HUES64 (cell line): ENCODE data around the gene APCDD1.
A peak's percentile ranks its signal among the peaks of the same experiment; 100 is the strongest.

ENCODE experiments used
- H3K27ac ChIP-seq: 2 replicates; pipeline ENCODE4 v1.7.0; 2013; ENCODE audit warnings: low read depth, low read length, inconsistent platforms
- H3K27me3 ChIP-seq: 2 replicates; pipeline ENCODE4 v1.6.1; 2013; ENCODE audit warnings: mild to moderate bottlenecking, low read length; ENCODE audit not compliant: insufficient read depth
- H3K36me3 ChIP-seq: 2 replicates; pipeline ENCODE4 v1.6.1; 2013; ENCODE audit warnings: mild to moderate bottlenecking, low read length; ENCODE audit not compliant: insufficient read depth
- H3K4me1 ChIP-seq: 2 replicates; pipeline ENCODE4 v1.6.1; 2013; ENCODE audit warnings: mild to moderate bottlenecking, low read length, moderate library complexity; ENCODE audit not compliant: insufficient read depth
- H3K4me3 ChIP-seq: 2 replicates; pipeline ENCODE4 v1.5.1; 2013; ENCODE audit warnings: mild to moderate bottlenecking, low read length, moderate library complexity
- H3K9ac ChIP-seq: 2 replicates; pipeline ENCODE4 v1.6.1; 2013; ENCODE audit warnings: mild to moderate bottlenecking, low read depth, low read length
- H3K9me3 ChIP-seq: 2 replicates; pipeline ENCODE4 v1.6.1; 2013; ENCODE audit warnings: low read depth, low read length; ENCODE audit not compliant: insufficient read depth
- WGBS: fragments of 150-250, 120-280 bp; methylation state at CpG from one replicate; pipeline ENCODE4 v1.1.7; 2013; ENCODE audit warnings: missing lambda C conversion rate; 5-methylcytosine and 5-hydroxymethylcytosine counted together

The APCDD1 gene

DNA sequence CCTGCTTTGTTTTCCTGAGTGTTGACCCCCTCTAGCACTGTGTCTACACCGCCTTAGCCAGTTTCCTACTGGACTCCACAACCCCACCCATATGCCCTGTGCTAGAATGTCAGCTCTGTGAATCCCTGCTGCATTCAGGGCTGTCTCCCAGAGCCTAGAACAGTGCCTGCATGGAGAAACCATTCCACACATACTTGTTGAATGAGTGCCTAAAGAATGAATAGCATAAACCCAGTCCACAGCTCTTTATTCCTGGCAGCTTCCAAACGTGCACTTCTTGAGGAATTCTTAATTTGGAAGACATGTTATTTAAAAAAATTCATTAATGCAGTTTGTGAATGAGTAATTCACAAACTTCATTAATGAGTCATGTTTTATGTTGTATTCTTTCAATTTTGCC is 64.9 kb downstream of the APCDD1 start:
- Histone ChIP-seq H3K27ac (no peak overlapping the region), H3K4me3 (no peak overlapping the region), H3K9ac (no peak overlapping the region)

DNA sequence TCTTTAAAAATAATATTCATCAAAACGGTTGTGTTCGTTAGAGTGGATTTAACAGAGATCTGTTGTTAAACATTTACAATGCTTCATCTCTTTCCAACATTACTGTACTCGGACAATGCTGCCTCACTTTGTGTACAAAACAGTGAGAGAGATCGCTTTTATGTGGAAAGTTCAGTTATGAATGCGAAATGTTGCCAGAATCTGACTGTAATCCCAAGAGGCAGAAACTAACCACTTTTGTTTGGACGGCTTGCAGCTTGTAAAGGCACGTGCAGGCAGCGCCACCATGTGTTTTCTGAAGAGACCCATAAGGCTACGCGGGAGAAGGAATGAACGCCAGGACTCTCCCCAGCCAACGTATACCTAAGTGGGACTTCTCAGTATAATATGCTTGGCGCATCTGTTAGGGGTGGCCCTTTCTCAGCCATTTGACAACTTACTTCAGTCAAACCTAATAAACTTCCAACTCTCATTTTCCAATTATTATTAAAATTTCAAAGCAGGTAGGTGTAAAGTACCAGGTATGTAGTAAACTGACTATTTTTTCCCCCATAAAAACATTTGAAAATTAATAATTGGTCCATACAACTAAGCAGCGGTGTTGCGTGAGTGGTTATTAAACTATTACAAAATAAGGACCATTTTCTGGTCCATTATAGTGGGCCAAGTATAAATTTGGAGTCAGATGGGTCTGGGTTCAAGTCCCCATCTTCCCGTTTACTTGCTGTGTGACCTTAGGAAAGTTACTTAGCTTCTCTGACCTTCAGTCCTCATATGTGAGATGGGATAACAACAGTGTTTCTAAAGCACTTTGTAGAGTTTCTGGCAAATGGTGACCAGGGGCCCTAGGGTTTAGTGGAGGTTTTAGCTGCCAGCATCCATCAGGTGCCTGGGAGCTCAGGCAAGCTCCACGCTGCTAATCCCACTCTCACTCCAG is 65.8 kb downstream of the APCDD1 start:
- no peak overlapping the region for H3K9ac ChIP-seq
- 0 out of 2 replicates have a peak, but pooled peaks cover 2% of the 10 kb centered on the region for H3K27me3 ChIP-seq
- no peak overlapping the region for H3K4me3 ChIP-seq
- WGBS = 40% methylated on average over 17 of the region's 17 CpGs
- no peaks in the 10 kb centered on the region for H3K36me3 ChIP-seq
- no peak overlapping the region for H3K27ac ChIP-seq
- no peaks in the 10 kb centered on the region for H3K4me1 ChIP-seq
- no peaks in the 10 kb centered on the region for H3K9me3 ChIP-seq

More for the DNA sequence above, 64.9 kb downstream of the APCDD1 start:
- H3K4me1 ChIP-seq = no peaks in the 10 kb centered on the region
- H3K27me3 ChIP-seq = 0 out of 2 replicates have a peak, but pooled peaks cover 2% of the 10 kb centered on the region
- H3K36me3 ChIP-seq = no peaks in the 10 kb centered on the region
- WGBS = 92% methylated on average over 1 of the region's 2 CpGs
- H3K9me3 ChIP-seq = no peaks in the 10 kb centered on the region

DNA sequence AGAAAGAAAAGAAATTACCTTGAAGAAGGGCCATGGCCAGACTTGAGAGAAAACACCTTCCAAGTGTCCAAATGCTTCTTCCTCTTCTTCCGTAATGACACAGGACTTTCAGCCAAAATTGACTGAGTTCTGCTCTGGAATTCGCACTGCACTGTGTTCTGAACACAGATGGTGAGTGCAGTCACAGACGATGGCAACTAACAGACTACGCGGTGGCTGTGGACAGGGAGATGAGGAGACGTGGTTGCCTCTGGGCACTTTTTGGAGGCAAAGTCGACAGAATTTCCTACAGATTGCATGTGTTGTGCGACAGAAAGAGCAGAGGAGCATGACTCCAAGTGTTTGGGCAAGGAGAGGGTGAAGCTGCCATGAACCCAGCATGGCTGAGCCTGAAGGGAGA is 67.1 kb downstream of the APCDD1 start:
- Histone ChIP-seq H3K27me3 (0 out of 2 replicates have a peak, but pooled peaks cover 2% of the 10 kb centered on the region), H3K9ac (no peak overlapping the region), H3K36me3 (no peaks in the 10 kb centered on the region), H3K9me3 (no peaks in the 10 kb centered on the region), H3K27ac (no peak overlapping the region), H3K4me3 (no peak overlapping the region), H3K4me1 (peaks cover 3% of the 10 kb centered on the region; the same call in 1 of the 2 replicates)
- 93% methylated on average over 8 of the region's 8 CpGs for WGBS

DNA sequence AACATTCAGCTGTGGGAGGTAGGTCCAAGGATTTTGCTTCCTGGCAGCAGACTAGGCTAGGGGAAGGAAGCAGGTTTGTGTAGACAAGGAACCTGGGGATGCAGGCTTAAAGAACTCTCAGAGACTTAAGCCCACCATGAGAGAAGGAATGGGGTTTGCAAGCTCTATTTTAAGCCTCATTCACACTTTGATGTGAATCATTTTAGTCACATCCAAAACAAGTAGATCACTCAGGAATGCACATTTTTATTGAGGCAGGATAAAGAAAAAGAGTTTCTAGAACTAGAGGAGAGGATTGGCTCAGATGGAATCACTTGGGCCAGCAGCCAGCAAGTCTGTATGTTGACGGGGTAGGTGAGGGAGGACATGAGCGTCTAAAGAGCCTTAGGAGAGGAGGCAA is 68.1 kb downstream of the APCDD1 start:
- H3K27ac ChIP-seq = no peak overlapping the region
- H3K4me1 ChIP-seq = peaks cover 7% of the 10 kb centered on the region
- H3K4me3 ChIP-seq = no peak overlapping the region
- WGBS = 92% methylated on average over 2 of the region's 2 CpGs
- no peaks in the 10 kb centered on the region for H3K36me3 ChIP-seq
- H3K9me3 ChIP-seq = no peaks in the 10 kb centered on the region
- H3K27me3 ChIP-seq = 0 out of 2 replicates have a peak, but pooled peaks cover 2% of the 10 kb centered on the region
- H3K9ac ChIP-seq = no peak overlapping the region

DNA sequence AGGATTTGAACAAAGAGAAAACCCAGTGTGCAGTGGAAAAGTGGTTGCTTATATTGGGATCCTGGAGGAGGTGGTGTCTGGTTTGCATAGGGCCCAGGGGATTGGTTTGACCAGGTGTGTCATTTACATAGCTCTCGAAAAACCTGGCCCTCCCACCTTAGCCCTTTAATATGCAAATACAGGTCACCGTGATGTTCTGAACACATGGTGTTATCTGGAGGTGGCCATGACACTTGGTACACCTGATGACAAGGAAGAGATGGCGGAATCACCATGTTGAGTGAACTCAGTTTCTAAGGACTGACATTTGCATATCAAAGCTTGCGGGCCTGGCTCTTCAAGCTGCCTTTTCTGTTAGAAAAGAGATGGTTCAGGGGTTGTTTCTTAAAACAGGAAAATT is 69.1 kb downstream of the APCDD1 start:
- H3K9ac ChIP-seq = no peak overlapping the region
- H3K27ac ChIP-seq = no peak overlapping the region
- H3K4me1 ChIP-seq = peaks cover 7% of the 10 kb centered on the region
- no peaks in the 10 kb centered on the region for H3K9me3 ChIP-seq
- 0 out of 2 replicates have a peak, but pooled peaks cover 2% of the 10 kb centered on the region for H3K27me3 ChIP-seq
- H3K36me3 ChIP-seq = no peaks in the 10 kb centered on the region
- 46% methylated on average over 4 of the region's 4 CpGs for WGBS
- H3K4me3 ChIP-seq = no peak overlapping the region

DNA sequence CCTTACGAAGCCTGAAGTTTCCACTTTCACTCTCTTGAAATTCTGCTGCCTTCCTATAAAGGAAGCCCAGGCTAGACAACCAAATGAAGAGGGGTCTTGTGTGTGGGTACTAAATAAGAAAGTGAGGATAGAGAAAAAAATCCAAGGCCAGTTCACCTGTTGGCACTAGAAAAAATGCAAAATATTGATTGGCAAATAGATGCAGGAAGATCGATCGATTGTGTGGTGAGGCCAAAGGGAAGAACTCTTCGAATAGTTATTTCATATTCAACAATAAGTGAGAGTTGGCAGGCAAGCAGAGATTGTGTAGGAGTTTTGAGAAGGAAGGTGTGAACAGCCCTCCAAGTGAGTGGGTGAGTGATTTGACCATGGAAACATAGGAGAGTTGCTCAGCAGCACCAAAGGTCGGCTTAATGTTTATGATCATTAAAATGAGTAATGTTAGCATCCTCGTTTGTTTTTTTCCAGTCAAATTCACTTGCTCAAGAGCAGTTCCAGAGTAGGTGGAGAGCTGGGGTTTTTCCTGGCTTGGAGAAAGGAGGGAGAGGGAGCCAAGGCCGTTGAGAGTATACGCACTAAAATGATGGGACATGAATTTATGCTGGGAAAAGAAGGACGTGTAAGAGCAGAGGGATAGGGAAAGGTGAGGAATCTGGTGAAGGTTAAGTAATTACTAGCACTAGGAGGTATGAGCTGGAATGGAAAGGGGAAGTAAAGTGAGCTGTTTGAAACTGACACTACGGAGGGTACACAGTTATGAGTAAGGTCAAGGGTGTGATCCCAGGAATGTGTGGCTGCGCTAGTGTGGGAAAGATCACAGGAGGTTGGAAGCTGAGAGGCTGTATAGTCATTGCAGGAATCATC is 70.3 kb downstream of the APCDD1 start:
- H3K4me3 ChIP-seq = no peak overlapping the region
- H3K9ac ChIP-seq = no peak overlapping the region
- H3K27me3 ChIP-seq = 0 out of 2 replicates have a peak, but pooled peaks cover 2% of the 10 kb centered on the region
- no peaks in the 10 kb centered on the region for H3K36me3 ChIP-seq
- no peak overlapping the region for H3K27ac ChIP-seq
- 93% methylated on average over 11 of the region's 11 CpGs for WGBS
- H3K9me3 ChIP-seq = no peaks in the 10 kb centered on the region
- peaks cover 10% of the 10 kb centered on the region for H3K4me1 ChIP-seq

DNA sequence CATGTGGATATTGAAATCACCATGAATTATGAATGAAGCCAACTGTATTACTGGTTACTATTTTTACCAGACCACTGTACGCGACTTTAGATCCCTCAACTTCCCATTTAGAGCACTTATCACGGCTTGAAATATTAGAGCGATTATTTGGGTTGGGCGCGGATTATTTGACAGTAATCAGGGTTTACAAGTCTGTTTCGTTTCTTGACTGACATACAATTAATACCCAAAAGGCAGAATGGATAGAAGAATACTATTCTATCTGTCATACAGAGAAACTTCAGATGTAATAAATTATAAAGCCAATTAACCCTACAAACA is 70.9 kb downstream of the APCDD1 start:
- no peak overlapping the region for H3K27ac ChIP-seq

DNA sequence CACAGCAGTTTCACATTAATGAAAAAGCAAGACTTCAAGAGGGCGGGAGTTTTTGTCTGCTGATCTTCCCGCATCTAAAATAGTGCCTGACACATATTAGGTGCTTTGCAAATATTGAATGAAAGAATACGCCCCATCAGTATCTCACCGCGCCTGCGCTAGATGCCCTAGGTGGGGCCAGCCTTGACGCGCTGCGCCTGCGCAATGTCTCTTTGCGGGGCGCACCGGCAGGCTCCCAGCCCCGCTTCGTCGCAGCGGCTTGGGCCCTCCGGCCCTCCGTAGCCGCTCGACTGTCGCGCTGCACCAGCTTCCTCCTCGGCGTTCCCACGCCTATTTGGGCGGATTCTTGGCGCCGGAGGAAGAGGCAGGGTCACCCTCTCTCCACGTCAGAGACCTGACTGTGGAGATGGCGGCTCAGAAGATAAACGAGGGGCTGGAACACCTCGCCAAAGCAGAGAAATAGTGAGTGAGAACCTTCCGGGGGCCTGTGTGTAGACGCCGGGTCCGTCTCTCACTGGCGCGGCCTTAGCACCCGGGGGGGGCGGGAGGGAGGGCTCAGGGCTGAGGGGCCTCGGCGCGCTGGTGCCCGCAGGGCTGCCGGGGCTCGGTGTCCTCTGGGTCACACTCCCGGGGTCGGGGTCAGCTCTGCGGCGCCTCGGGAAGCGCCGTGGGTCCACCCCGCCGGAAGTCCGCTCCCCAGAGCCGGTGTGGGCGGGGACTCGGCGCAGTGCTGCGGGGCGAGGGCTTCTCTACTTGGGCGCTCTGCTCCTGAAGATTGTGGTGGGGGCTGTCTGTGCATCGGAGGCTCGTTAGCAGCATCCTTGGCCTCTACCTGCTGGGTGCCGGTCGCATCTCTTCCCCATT is 71.5 kb downstream of the APCDD1 start, which contains the start of gene NAPG:
TSS of gene NAPG (plus strand) at position 331 of the 864 bp plus-strand sequence. CDS start at position 407, 76 bp downstream.
- Histone ChIP-seq H3K9me3 (no peaks in the 10 kb centered on the region), H3K4me3 (peak within 1 kb of the TSS; percentile 98), H3K4me1 (peaks cover 10% of the 10 kb centered on the region), H3K36me3 (0 out of 2 replicates have a peak, but pooled peaks cover 4% of the 10 kb centered on the region), H3K27ac (peak within 1 kb of the TSS; percentile 83; the same call in 1 of the 2 replicates), H3K27me3 (0 out of 2 replicates have a peak, but pooled peaks cover 2% of the 10 kb centered on the region), H3K9ac (peak within 1 kb of the TSS; percentile 80)
- under 1% methylated on average over 68 of the region's 68 CpGs for WGBS

More for the DNA sequence above, 70.9 kb downstream of the APCDD1 start:
- Histone ChIP-seq H3K4me3 (peak overlapping the region; percentile 98), H3K9ac (no peak overlapping the region), H3K4me1 (peaks cover 10% of the 10 kb centered on the region), H3K9me3 (no peaks in the 10 kb centered on the region), H3K36me3 (no peaks in the 10 kb centered on the region), H3K27me3 (0 out of 2 replicates have a peak, but pooled peaks cover 2% of the 10 kb centered on the region)
- 98% methylated on average over 6 of the region's 7 CpGs for WGBS

DNA sequence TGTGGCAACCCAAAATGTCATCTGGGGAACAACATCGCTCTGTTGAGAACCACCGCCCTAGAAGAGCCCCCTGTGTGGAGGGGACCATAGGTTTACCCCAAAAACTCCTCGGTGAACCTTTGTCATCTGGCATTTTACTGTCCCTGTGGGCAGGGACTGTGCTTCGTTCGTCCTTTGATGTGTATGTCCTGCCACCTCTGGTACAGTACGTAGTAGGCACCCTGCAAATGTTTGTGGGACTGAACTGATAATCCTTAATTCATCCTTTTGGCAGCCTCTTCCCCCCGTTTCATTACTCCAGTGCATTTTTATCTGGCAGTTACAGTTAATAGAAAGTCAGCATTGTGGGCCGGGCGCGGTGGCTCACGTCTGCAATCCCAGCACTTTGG is 72.1 kb downstream of the APCDD1 start:
- Histone ChIP-seq H3K36me3 (peaks cover 10% of the 10 kb centered on the region; the same call in 1 of the 2 replicates), H3K9ac (peak overlapping the region; percentile 80), H3K4me3 (peak overlapping the region; percentile 98), H3K27me3 (no peaks in the 10 kb centered on the region), H3K9me3 (no peaks in the 10 kb centered on the region), H3K4me1 (peaks cover 10% of the 10 kb centered on the region), H3K27ac (peak overlapping the region; percentile 83; the same call in 1 of the 2 replicates)
- 8% methylated on average over 11 of the region's 11 CpGs for WGBS

DNA sequence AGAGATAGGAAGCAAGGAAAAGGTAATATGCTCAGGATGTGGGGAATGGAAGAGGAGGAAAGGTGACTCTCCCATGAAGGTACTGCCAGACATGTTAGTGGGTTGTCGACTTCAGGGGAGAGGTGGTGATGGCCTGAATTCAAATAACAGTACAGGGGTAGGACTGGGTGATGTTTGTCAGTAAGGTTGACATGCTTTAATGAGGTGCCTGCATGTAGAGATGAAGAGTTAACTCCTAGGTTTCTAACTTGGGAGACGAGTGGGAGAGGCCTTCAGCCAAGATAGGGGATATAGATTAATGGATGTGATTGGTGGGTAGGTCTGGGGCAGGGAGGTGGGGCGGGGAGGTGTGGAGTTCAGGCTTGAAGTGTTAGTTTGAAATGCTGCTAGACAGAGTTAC is 74.0 kb downstream of the APCDD1 start:
- Histone ChIP-seq H3K4me1 (peaks cover 10% of the 10 kb centered on the region), H3K27ac (no peak overlapping the region), H3K4me3 (no peak overlapping the region), H3K27me3 (no peaks in the 10 kb centered on the region), H3K36me3 (peaks cover 21% of the 10 kb centered on the region), H3K9me3 (no peaks in the 10 kb centered on the region), H3K9ac (no peak overlapping the region)
- WGBS = 86% methylated on average over 3 of the region's 3 CpGs
